PC-9 (cell line): ENCODE measurements around the gene SLFN12.

Experiments
- EZH2 ChIP-seq: fragments of 200-600 bp; sonication (generic); IDR thresholded peaks from 2 replicates; pipeline ENCODE4 v1.8.0; 2017; ENCODE audit warnings: antibody characterized with exemption, low read depth
- TF ChIP-seq, protein P1 (sequence below): fragments of 200-600 bp; sonication (generic); conservative IDR thresholded peaks from 2 replicates; pipeline ENCODE4 v1.6.1; 2017; ENCODE audit warnings: mixed run types, antibody characterized with exemption, mild to moderate bottlenecking, moderate library complexity

DNA sequence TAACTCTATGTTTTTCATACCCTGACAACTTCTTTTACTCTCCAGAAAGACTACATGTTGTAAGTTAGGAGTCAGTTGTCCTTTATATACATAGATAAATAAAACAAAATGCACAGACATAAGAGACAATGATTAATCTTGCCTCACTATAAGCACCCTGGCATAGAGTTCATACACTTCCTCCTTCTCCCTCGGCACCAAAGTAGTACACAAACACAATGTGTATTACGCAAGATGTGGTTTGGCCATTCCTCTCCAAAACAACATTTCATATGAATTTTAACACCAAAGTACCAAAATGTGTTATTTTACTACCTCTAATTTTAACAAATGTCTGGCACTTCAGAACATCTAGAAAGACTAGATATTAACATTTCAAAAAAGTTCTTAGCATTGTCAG, 41.6 kb downstream of the SLFN12 start:
- TF ChIP-seq, protein P1, sequence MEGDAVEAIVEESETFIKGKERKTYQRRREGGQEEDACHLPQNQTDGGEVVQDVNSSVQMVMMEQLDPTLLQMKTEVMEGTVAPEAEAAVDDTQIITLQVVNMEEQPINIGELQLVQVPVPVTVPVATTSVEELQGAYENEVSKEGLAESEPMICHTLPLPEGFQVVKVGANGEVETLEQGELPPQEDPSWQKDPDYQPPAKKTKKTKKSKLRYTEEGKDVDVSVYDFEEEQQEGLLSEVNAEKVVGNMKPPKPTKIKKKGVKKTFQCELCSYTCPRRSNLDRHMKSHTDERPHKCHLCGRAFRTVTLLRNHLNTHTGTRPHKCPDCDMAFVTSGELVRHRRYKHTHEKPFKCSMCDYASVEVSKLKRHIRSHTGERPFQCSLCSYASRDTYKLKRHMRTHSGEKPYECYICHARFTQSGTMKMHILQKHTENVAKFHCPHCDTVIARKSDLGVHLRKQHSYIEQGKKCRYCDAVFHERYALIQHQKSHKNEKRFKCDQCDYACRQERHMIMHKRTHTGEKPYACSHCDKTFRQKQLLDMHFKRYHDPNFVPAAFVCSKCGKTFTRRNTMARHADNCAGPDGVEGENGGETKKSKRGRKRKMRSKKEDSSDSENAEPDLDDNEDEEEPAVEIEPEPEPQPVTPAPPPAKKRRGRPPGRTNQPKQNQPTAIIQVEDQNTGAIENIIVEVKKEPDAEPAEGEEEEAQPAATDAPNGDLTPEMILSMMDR, result no peak
- no peak for TF ChIP-seq EZH2
